ENCODE results near the gene P3R3URF.

DNA sequence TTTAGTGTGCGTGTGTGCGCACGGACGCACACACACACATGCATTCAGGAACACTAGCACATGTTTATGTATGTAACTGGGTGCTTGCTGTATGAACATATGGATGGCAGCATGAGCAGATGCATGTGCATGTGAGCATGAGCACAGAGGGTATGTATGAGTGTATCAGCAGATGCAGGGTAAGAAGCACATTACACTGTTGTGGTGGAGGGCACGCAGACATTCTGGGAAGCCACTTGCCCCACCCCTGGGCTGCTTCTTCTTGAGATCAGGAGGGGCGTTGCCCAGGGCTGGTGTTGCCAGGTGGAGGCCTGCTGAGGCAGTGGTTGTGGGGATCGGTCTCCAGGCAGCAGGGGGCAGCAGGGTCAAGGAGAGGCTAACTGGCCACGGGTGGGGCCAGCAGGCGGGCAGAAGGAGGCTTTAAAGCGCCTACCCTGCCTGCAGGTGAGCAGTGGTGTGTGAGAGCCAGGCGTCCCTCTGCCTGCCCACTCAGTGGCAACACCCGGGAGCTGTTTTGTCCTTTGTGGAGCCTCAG, 3.9 kb upstream of the P3R3URF start:
- TF ChIP-seq, protein P1, sequence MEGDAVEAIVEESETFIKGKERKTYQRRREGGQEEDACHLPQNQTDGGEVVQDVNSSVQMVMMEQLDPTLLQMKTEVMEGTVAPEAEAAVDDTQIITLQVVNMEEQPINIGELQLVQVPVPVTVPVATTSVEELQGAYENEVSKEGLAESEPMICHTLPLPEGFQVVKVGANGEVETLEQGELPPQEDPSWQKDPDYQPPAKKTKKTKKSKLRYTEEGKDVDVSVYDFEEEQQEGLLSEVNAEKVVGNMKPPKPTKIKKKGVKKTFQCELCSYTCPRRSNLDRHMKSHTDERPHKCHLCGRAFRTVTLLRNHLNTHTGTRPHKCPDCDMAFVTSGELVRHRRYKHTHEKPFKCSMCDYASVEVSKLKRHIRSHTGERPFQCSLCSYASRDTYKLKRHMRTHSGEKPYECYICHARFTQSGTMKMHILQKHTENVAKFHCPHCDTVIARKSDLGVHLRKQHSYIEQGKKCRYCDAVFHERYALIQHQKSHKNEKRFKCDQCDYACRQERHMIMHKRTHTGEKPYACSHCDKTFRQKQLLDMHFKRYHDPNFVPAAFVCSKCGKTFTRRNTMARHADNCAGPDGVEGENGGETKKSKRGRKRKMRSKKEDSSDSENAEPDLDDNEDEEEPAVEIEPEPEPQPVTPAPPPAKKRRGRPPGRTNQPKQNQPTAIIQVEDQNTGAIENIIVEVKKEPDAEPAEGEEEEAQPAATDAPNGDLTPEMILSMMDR (IDR thresholded peaks at IDR 0.05 in 8 of 11, conservative IDR thresholded peaks at IDR 0.05 in 3 of 11), result no peak
- TF ChIP-seq POLR2A (IDR thresholded peaks at IDR 0.05), result no peak
- TF ChIP-seq POLR2AphosphoS5 (IDR thresholded peaks at IDR 0.05), result no peak
